ENCODE measurements around the gene PTPA. TPM values are rescaled to one million over a fixed set of nuclear protein-coding genes. Genes with fewer than 3 reads are reported as not detected.

Gene PTPA
- total and polyA plus RNA-seq, 10 of the 15 experiments (the other 5 are each of a cell fraction or from before 2014, with no cell fraction given), result 1.6 to 111 (median 55.1) TPM

DNA sequence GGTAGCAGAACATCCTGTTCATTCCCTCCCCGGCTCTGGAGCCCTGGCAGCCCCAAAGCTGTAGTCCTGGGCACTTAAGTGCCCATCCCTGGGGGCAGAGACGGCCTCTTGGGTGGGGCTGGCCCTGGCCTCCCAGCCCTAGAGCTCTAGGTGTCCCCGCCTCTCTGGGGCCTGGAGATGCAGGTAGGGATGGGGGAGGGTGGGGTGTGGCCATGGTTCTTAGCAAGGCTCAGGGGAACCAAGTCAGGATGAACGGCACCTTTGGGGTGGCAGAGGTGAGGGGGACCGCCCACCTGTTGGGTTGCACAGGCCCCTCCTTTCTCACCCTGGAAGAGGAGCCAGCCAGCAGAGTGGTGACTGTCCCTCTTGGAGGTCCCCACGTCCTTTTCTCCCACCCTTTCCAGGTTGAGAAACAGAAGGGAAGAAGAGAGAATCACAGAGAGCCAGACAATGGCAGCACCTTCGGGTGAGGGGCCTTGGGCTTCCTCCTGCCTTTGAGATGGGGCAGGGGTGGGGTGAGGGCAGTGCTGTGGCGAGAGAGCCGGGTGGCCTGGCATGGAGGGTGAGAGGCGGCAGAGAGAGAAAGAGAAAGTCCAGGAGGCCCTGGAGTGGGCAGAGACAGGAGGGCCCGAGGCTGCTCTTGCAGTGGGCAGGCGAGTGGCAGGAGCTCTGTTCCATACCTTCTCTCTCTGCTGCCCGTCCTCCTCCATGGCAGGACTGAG lies 3.0 kb upstream of the PTPA start:
- no peak for FAIRE-seq

More for the DNA sequence above, 3.0 kb upstream of the PTPA start:
- SMC1A ChIA-PET (ENCODE audit: uncharacterized antibody, unreplicated experiment), result no interaction called here
- Histone ChIP-seq H3K4me2 (ENCODE audit: control insufficient read depth, insufficient read depth) (no peak overlapping the region), H2AFZ (ENCODE audit: control insufficient read depth, low read depth, low read length) (no peak overlapping the region), H3K9me3 (replicated peaks; ENCODE audit: control insufficient read depth, insufficient read depth, low read length) (no peaks in the 10 kb centered on the region; the same call in 2 of the 3 replicates), H3K4me3 (no peak overlapping the region), H3K9ac (ENCODE audit: control insufficient read depth, insufficient read depth, low read length) (no peak overlapping the region), H3K27ac (ENCODE audit: control insufficient read depth, insufficient read depth) (no peak overlapping the region), H4K20me1 (ENCODE audit: control insufficient read depth, insufficient read depth) (no peaks in the 10 kb centered on the region), H3K79me2 (ENCODE audit: control insufficient read depth, insufficient read depth, low read length) (peaks cover 13% of the 10 kb centered on the region), H3K4me1 (ENCODE audit: control insufficient read depth, insufficient read depth, low read length) (no peaks in the 10 kb centered on the region; the same call in 1 of the 2 replicates), H3K36me3 (ENCODE audit: control insufficient read depth in 2 of 2, insufficient read depth in 2 of 2, low read length in 1 of 2) (no peaks in the 10 kb centered on the region), H3K27me3 (replicated peaks in 1 of 2; ENCODE audit: control insufficient read depth in 2 of 2, insufficient read depth in 2 of 2, low read length in 1 of 2) (no peaks in the 10 kb centered on the region; a peak in 1 of 4 replicates)
- in situ Hi-C loops (cut with MboI), result no loop called here
- TF ChIP-seq BHLHE40 (IDR thresholded peaks at IDR 0.05; ENCODE audit: borderline replicate concordance in 1 of 2, low read depth in 2 of 2, low read length in 1 of 2) (no peak), ESRRA (IDR thresholded peaks at IDR 0.05; ENCODE audit: low read length) (no peak), PML (IDR thresholded peaks at IDR 0.05; ENCODE audit: low read length) (no peak), CEBPB (IDR thresholded peaks at IDR 0.05; ENCODE audit: borderline replicate concordance in 1 of 2, low read depth in 2 of 2, low read length in 2 of 2) (no peak), IRF4 (IDR thresholded peaks at IDR 0.05; ENCODE audit: low read depth, low read length) (no peak), RAD21 (IDR thresholded peaks at IDR 0.05; ENCODE audit: insufficient read depth, low read depth, low read length) (no peak), CHD4 (IDR thresholded peaks at IDR 0.05) (no peak), FOXK2 (IDR thresholded peaks at IDR 0.05) (no peak), NFIC (IDR thresholded peaks at IDR 0.05; ENCODE audit: low read depth, low read length) (no peak), TARDBP (IDR thresholded peaks at IDR 0.05; ENCODE audit: borderline replicate concordance) (no peak), RCOR1 (conservative IDR thresholded peaks at IDR 0.05; ENCODE audit: low read depth, low read length) (no peak)
- TF ChIP-seq, protein P1, sequence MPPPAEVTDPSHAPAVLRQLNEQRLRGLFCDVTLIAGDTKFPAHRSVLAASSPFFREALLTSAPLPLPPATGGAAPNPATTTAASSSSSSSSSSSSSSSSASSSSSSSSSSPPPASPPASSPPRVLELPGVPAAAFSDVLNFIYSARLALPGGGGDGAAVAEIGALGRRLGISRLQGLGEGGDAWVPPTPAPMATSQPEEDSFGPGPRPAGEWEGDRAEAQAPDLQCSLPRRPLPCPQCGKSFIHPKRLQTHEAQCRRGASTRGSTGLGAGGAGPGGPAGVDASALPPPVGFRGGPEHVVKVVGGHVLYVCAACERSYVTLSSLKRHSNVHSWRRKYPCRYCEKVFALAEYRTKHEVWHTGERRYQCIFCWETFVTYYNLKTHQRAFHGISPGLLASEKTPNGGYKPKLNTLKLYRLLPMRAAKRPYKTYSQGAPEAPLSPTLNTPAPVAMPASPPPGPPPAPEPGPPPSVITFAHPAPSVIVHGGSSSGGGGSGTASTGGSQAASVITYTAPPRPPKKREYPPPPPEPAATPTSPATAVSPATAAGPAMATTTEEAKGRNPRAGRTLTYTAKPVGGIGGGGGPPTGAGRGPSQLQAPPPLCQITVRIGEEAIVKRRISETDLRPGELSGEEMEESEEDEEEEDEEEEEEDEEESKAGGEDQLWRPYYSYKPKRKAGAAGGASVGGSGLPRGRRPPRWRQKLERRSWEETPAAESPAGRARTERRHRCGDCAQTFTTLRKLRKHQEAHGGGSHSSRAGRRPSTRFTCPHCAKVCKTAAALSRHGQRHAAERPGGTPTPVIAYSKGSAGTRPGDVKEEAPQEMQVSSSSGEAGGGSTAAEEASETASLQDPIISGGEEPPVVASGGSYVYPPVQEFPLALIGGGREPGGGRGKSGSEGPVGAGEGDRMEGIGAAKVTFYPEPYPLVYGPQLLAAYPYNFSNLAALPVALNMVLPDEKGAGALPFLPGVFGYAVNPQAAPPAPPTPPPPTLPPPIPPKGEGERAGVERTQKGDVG (CRISPR knock-in tag; IDR thresholded peaks at IDR 0.05), result no peak
- TF ChIP-seq, protein P2, sequence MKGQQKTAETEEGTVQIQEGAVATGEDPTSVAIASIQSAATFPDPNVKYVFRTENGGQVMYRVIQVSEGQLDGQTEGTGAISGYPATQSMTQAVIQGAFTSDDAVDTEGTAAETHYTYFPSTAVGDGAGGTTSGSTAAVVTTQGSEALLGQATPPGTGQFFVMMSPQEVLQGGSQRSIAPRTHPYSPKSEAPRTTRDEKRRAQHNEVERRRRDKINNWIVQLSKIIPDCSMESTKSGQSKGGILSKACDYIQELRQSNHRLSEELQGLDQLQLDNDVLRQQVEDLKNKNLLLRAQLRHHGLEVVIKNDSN (IDR thresholded peaks at IDR 0.05; ENCODE audit: borderline replicate concordance, extremely low read length, insufficient read depth, low read depth, low read length), result no peak
- BruUV-seq (replicated peaks), result no TSS peak
- intact Hi-C loops (cut with micrococcal nuclease; ENCODE audit: unreplicated experiment), result no loop called here
- RAD21 ChIA-PET (ENCODE audit: unreplicated experiment), result no interaction called here
- CTCF ChIA-PET, result no interaction called here
- POLR2A ChIA-PET, result no interaction called here
- WGBS (ENCODE audit: insufficient coverage, insufficient replicate concordance, low lambda C conversion rate, missing lambda C conversion rate), result 32% methylated on average over 12 of the region's 13 CpGs
- no peak for DNase-seq (ENCODE audit: low read depth, low spot score)
- ATAC-seq, result no peak
